Memory B cell (primary cell): ENCODE measurements around the gene TMEM176A.

Experiments used
- ATAC-seq: fragments of 150-1000 bp; cut with Tn5 transposase; 2 replicates; pipeline ENCODE4 v1.10.0; 2021; ENCODE audit warnings: low read depth, mild to moderate bottlenecking, moderate library complexity
- DNase-seq, 2 donors: peaks; one replicate each; pipeline ENCODE4 v3.0.0; 2022; ENCODE audit warnings: low spot score in 2 of 2
- H3K27ac Mint-ChIP-seq: one replicate; pipeline ENCODE4 v1.8.0; 2022; ENCODE audit warnings: mild to moderate bottlenecking, moderate library complexity, mixed read lengths
- H3K27me3 Mint-ChIP-seq: one replicate; pipeline ENCODE4 v1.8.0; 2022; ENCODE audit warnings: mixed read lengths
- H3K36me3 Mint-ChIP-seq: one replicate; pipeline ENCODE4 v1.8.0; 2022; ENCODE audit warnings: mild to moderate bottlenecking, mixed read lengths
- H3K4me1 Mint-ChIP-seq: one replicate; pipeline ENCODE4 v1.8.0; 2022; ENCODE audit warnings: mixed read lengths
- H3K4me3 Mint-ChIP-seq: one replicate; pipeline ENCODE4 v1.8.0; 2022; ENCODE audit warnings: mild to moderate bottlenecking, moderate library complexity, mixed read lengths
- H3K9me3 Mint-ChIP-seq: one replicate; pipeline ENCODE4 v1.8.0; 2022; ENCODE audit warnings: mixed read lengths

TMEM176A gene

GRCh38 chr7:150818971-150819370, 18.4 kb downstream of the TMEM176A start:
- H3K36me3 Mint-ChIP-seq: peaks cover 1% of the 10 kb centered on the region
- no peak overlapping the region for H3K4me3 Mint-ChIP-seq
- H3K27ac Mint-ChIP-seq: no peak overlapping the region
- ATAC-seq: no peak
- peaks cover 9% of the 10 kb centered on the region for H3K27me3 Mint-ChIP-seq
- no peak for DNase-seq
- peaks cover 6% of the 10 kb centered on the region for H3K9me3 Mint-ChIP-seq
- H3K4me1 Mint-ChIP-seq: no peaks in the 10 kb centered on the region

- no peak for ATAC-seq
- Mint-ChIP-seq H3K27me3 (peaks cover 6% of the 10 kb centered on the region), H3K4me3 (no peak overlapping the region), H3K9me3 (peaks cover 3% of the 10 kb centered on the region), H3K36me3 (peaks cover 1% of the 10 kb centered on the region), H3K27ac (no peak overlapping the region), H3K4me1 (no peaks in the 10 kb centered on the region)
- no peak for DNase-seq
Measured at GRCh38 chr7:150820148-150820547, 19.6 kb downstream of the TMEM176A start.

- no peak overlapping the region for H3K27ac Mint-ChIP-seq
- no peaks in the 10 kb centered on the region for H3K4me1 Mint-ChIP-seq
- no peak overlapping the region for H3K4me3 Mint-ChIP-seq
- H3K9me3 Mint-ChIP-seq: peaks cover 3% of the 10 kb centered on the region
- DNase-seq (no peak), ATAC-seq (no peak)
- H3K36me3 Mint-ChIP-seq: peaks cover 1% of the 10 kb centered on the region
- H3K27me3 Mint-ChIP-seq: peaks cover 6% of the 10 kb centered on the region
Measured at GRCh38 chr7:150820578-150821198, 20.1 kb downstream of the TMEM176A start.

GRCh38 chr7:150823043-150823442, 22.5 kb downstream of the TMEM176A start:
- DNase-seq: no peak
- H3K27ac Mint-ChIP-seq: no peak overlapping the region
- peaks cover 2% of the 10 kb centered on the region for H3K9me3 Mint-ChIP-seq
- ATAC-seq: no peak
- H3K27me3 Mint-ChIP-seq: peaks cover 9% of the 10 kb centered on the region
- H3K4me1 Mint-ChIP-seq: no peaks in the 10 kb centered on the region
- H3K36me3 Mint-ChIP-seq: peaks cover 1% of the 10 kb centered on the region
- no peak overlapping the region for H3K4me3 Mint-ChIP-seq

GRCh38 chr7:150823484-150824126, 23.0 kb downstream of the TMEM176A start:
- Mint-ChIP-seq H3K27ac (no peak overlapping the region), H3K4me1 (no peaks in the 10 kb centered on the region), H3K36me3 (peaks cover 1% of the 10 kb centered on the region), H3K27me3 (peaks cover 14% of the 10 kb centered on the region), H3K4me3 (no peak overlapping the region), H3K9me3 (peaks cover 2% of the 10 kb centered on the region)
- no peak for DNase-seq
- no peak for ATAC-seq

GRCh38 chr7:150824379-150825177, 24.0 kb downstream of the TMEM176A start:
- H3K36me3 Mint-ChIP-seq: peaks cover 1% of the 10 kb centered on the region
- no peak overlapping the region for H3K27ac Mint-ChIP-seq
- H3K9me3 Mint-ChIP-seq: peaks cover 2% of the 10 kb centered on the region
- no peak for DNase-seq
- H3K27me3 Mint-ChIP-seq: peaks cover 17% of the 10 kb centered on the region
- no peak overlapping the region for H3K4me3 Mint-ChIP-seq
- no peak for ATAC-seq
- H3K4me1 Mint-ChIP-seq: no peaks in the 10 kb centered on the region

GRCh38 chr7:150826061-150826849, 25.7 kb downstream of the TMEM176A start:
- peaks cover 2% of the 10 kb centered on the region for H3K9me3 Mint-ChIP-seq
- no peak for DNase-seq
- ATAC-seq: no peak
- H3K36me3 Mint-ChIP-seq: peaks cover 1% of the 10 kb centered on the region
- H3K27me3 Mint-ChIP-seq: peaks cover 15% of the 10 kb centered on the region
- no peaks in the 10 kb centered on the region for H3K4me1 Mint-ChIP-seq
- no peak overlapping the region for H3K27ac Mint-ChIP-seq
- no peak overlapping the region for H3K4me3 Mint-ChIP-seq

GRCh38 chr7:150828384-150828783, 27.8 kb downstream of the TMEM176A start:
- H3K4me3 Mint-ChIP-seq: no peak overlapping the region
- ATAC-seq (no peak), DNase-seq (no peak)
- no peak overlapping the region for H3K27ac Mint-ChIP-seq
- no peaks in the 10 kb centered on the region for H3K4me1 Mint-ChIP-seq
- H3K36me3 Mint-ChIP-seq: no peaks in the 10 kb centered on the region
- H3K9me3 Mint-ChIP-seq: no peaks in the 10 kb centered on the region
- peaks cover 14% of the 10 kb centered on the region for H3K27me3 Mint-ChIP-seq

GRCh38 chr7:150829426-150829825, 28.9 kb downstream of the TMEM176A start:
- H3K9me3 Mint-ChIP-seq: no peaks in the 10 kb centered on the region
- peaks cover 16% of the 10 kb centered on the region for H3K27me3 Mint-ChIP-seq
- H3K27ac Mint-ChIP-seq: no peak overlapping the region
- H3K4me1 Mint-ChIP-seq: no peaks in the 10 kb centered on the region
- H3K4me3 Mint-ChIP-seq: no peak overlapping the region
- no peak for DNase-seq
- no peaks in the 10 kb centered on the region for H3K36me3 Mint-ChIP-seq
- ATAC-seq: no peak

- no peak overlapping the region for H3K27ac Mint-ChIP-seq
- H3K9me3 Mint-ChIP-seq: no peaks in the 10 kb centered on the region
- H3K36me3 Mint-ChIP-seq: no peaks in the 10 kb centered on the region
- no peak for DNase-seq
- peaks cover 18% of the 10 kb centered on the region for H3K27me3 Mint-ChIP-seq
- no peaks in the 10 kb centered on the region for H3K4me1 Mint-ChIP-seq
- ATAC-seq: no peak
- H3K4me3 Mint-ChIP-seq: no peak overlapping the region
Measured at GRCh38 chr7:150830937-150831336, 30.4 kb downstream of the TMEM176A start.

GRCh38 chr7:150831851-150832250, 31.3 kb downstream of the TMEM176A start:
- ATAC-seq (no peak), DNase-seq (no peak)
- H3K27ac Mint-ChIP-seq: no peak overlapping the region
- H3K4me1 Mint-ChIP-seq: no peaks in the 10 kb centered on the region
- H3K27me3 Mint-ChIP-seq: peaks cover 17% of the 10 kb centered on the region
- no peaks in the 10 kb centered on the region for H3K36me3 Mint-ChIP-seq
- H3K4me3 Mint-ChIP-seq: no peak overlapping the region
- H3K9me3 Mint-ChIP-seq: no peaks in the 10 kb centered on the region

- no peak for ATAC-seq
- Mint-ChIP-seq H3K4me1 (no peaks in the 10 kb centered on the region), H3K27ac (no peak overlapping the region)
Measured at GRCh38 chr7:150835019-150835418, 34.5 kb downstream of the TMEM176A start.

GRCh38 chr7:150835702-150836280, 35.2 kb downstream of the TMEM176A start:
- no peak overlapping the region for H3K27ac Mint-ChIP-seq
- H3K9me3 Mint-ChIP-seq: no peaks in the 10 kb centered on the region
- DNase-seq: no peak
- no peak overlapping the region for H3K4me3 Mint-ChIP-seq
- H3K4me1 Mint-ChIP-seq: no peaks in the 10 kb centered on the region
- no peaks in the 10 kb centered on the region for H3K36me3 Mint-ChIP-seq
- ATAC-seq: no peak
- peaks cover 9% of the 10 kb centered on the region for H3K27me3 Mint-ChIP-seq

More at GRCh38 chr7:150835019-150835418, 34.5 kb downstream of the TMEM176A start:
- no peaks in the 10 kb centered on the region for H3K36me3 Mint-ChIP-seq
- no peak overlapping the region for H3K4me3 Mint-ChIP-seq
- no peak for DNase-seq
- no peaks in the 10 kb centered on the region for H3K9me3 Mint-ChIP-seq
- H3K27me3 Mint-ChIP-seq: peaks cover 9% of the 10 kb centered on the region
